A549 (cell line): ENCODE measurements around the gene ARL10. TPM values are rescaled to one million over a fixed set of nuclear protein-coding genes. Genes with fewer than 3 reads are reported as not detected.

Experiments
- ATAC-seq, 2 experiments: fragments of 200-7000 bp in 1 of 2; fragments of >200 bp in 1 of 2; cut with Nextera tagmentation in 1 of 2; cut with Tn5 transposase in 1 of 2; 3 replicates each; pipeline versions ENCODE4 v1.8.0 to v1.9.1; 2018 to 2020; ENCODE audit warnings: mild to moderate bottlenecking in 1 of 2, moderate library complexity in 1 of 2
- CTCF ChIA-PET: fragments of 300-600 bp; sonication (Branson Sonifier 250); formaldehyde crosslinking; extraction: SDS; loops from one replicate; lab custom pipeline; 2021; ENCODE audit warnings: antibody characterized with exemption, inconsistent platforms; lab: Yijun Ruan, JAX
- POLR2A ChIA-PET: fragments of 350-600 bp; formaldehyde crosslinking; extraction: SDS; loops from one replicate; lab custom pipeline; 2021; ENCODE audit warnings: antibody characterized with exemption, inconsistent platforms; lab: Yijun Ruan, JAX
- DNase-seq, 2 experiments: peaks; one replicate each; pipeline versions ENCODE4 v3.0.0 to v3.0.0-alpha.2; 2011 to 2016; ENCODE audit warnings: low read depth in 1 of 2, low spot score in 1 of 2
- FAIRE-seq: peaks from 2 replicates; lab custom pipeline; 2011; peaks lifted over from hg19 to GRCh38; lab: Jason Lieb, UNC
- H3K27ac ChIP-seq, 2 experiments: fragments of >200 bp; sonication (Bioruptor Twin); formaldehyde crosslinking; 3 replicates each; pipeline ENCODE4 v1.5.1; 2016 to 2017
- H3K4me1 ChIP-seq: fragments of >200 bp; sonication (Bioruptor Twin); formaldehyde crosslinking; 3 replicates; pipeline ENCODE4 v1.6.1; 2016
- H3K4me2 ChIP-seq: fragments of >200 bp; sonication (Bioruptor Twin); formaldehyde crosslinking; 3 replicates; pipeline ENCODE4 v1.6.1; 2016
- H3K4me3 ChIP-seq: fragments of >200 bp; sonication (Bioruptor Twin); formaldehyde crosslinking; 3 replicates; pipeline ENCODE4 v1.5.1; 2016
- H3K9me3 ChIP-seq: fragments of >200 bp; sonication (Bioruptor Twin); formaldehyde crosslinking; 3 replicates; pipeline ENCODE4 v1.6.1; 2016
- BHLHE40 ChIP-seq: IDR thresholded peaks from 2 replicates; pipeline ENCODE4 v1.6.1; 2012; ENCODE audit warnings: low read depth, low read length, inconsistent platforms
- CBX8 ChIP-seq: fragments of 200-600 bp; sonication (generic); IDR thresholded peaks from 2 replicates; pipeline ENCODE4 v1.6.1; 2016
- CHD4 ChIP-seq: fragments of 200-600 bp; sonication (generic); IDR thresholded peaks from 2 replicates; pipeline ENCODE4 v1.6.1; 2016; ENCODE audit warnings: antibody characterized with exemption, mild to moderate bottlenecking, borderline replicate concordance
- ESRRA ChIP-seq: fragments of 150-350 bp; IDR thresholded peaks from 2 replicates; pipeline ENCODE4 v1.6.1; 2014; ENCODE audit warnings: mild to moderate bottlenecking, low read length, borderline replicate concordance
- FOSB ChIP-seq: fragments of 250-450 bp; sonication (Bioruptor Pico); IDR thresholded peaks from 2 replicates; pipeline ENCODE4 v1.5.0; 2020; ENCODE audit warnings: mild to moderate bottlenecking, moderate library complexity
- FOXS1 ChIP-seq: fragments of 250-450 bp; sonication (Bioruptor Pico); IDR thresholded peaks from 2 replicates; pipeline ENCODE4 v1.5.0; 2020; ENCODE audit warnings: mild to moderate bottlenecking, moderate library complexity
- GATA3 ChIP-seq: IDR thresholded peaks from 2 replicates; pipeline ENCODE4 v1.6.1; 2012; ENCODE audit warnings: borderline replicate concordance
- HEYL ChIP-seq: fragments of 250-450 bp; sonication (Bioruptor Pico); IDR thresholded peaks from 2 replicates; pipeline ENCODE4 v1.8.0; 2021; ENCODE audit warnings: mild to moderate bottlenecking, moderate library complexity
- HOXB5 ChIP-seq: fragments of 250-450 bp; sonication (Bioruptor Pico); IDR thresholded peaks from 2 replicates; pipeline ENCODE4 v1.5.0; 2020; ENCODE audit warnings: mild to moderate bottlenecking, moderate library complexity
- JUNB ChIP-seq: fragments of >200 bp; sonication (Bioruptor Twin); formaldehyde crosslinking; IDR thresholded peaks from 2 replicates; pipeline ENCODE4 v1.6.1; 2016
- KDM1A ChIP-seq: fragments of 200-600 bp; sonication (generic); IDR thresholded peaks from 2 replicates; pipeline ENCODE4 v1.6.1; 2016; ENCODE audit warnings: low read depth, mild to moderate bottlenecking
- MAFK ChIP-seq: fragments of 450-650 bp; IDR thresholded peaks from 2 replicates; pipeline ENCODE4 v1.6.1; 2014; ENCODE audit not compliant: partially characterized antibody
- MAZ ChIP-seq: fragments of 150-350 bp; IDR thresholded peaks from 2 replicates; pipeline ENCODE4 v1.6.1; 2014; ENCODE audit warnings: antibody characterized with exemption, low read depth, low read length, borderline replicate concordance
- MYC ChIP-seq: IDR thresholded peaks from 2 replicates; pipeline ENCODE4 v1.6.1; 2012; ENCODE audit warnings: mild to moderate bottlenecking, inconsistent platforms, low read length, improper control_type of control experiment, borderline replicate concordance
- NR3C1 ChIP-seq: fragments of >200 bp; sonication (Bioruptor Twin); formaldehyde crosslinking; IDR thresholded peaks from 3 replicates; pipeline ENCODE4 v1.6.1; 2017
- SMC3 ChIP-seq: fragments of >200 bp; sonication (Bioruptor Twin); formaldehyde crosslinking; IDR thresholded peaks from 3 replicates; pipeline ENCODE4 v1.6.1; 2018; ENCODE audit warnings: inconsistent platforms
- TP53 ChIP-seq: fragments of 250-450 bp; sonication (Bioruptor Pico); IDR thresholded peaks from 2 replicates; pipeline ENCODE4 v1.5.0; 2021; ENCODE audit warnings: mild to moderate bottlenecking, moderate library complexity
- ZSCAN20 ChIP-seq: fragments of 250-450 bp; sonication (Bioruptor Pico); IDR thresholded peaks from 2 replicates; pipeline ENCODE4 v1.8.0; 2022; ENCODE audit warnings: mild to moderate bottlenecking, moderate library complexity
- WGBS: methylation state at CpG from one replicate; pipeline ENCODE4 v1.1.6; 2017; ENCODE audit errors: missing lambda C conversion rate; 5-methylcytosine and 5-hydroxymethylcytosine counted together
- polyA plus RNA-seq, 4 experiments: library from polyadenylated mRNA; depleted of rRNA in 3 of 4; stranded (reverse); fragments of >200 nt; fragmentation: RNase III in 1 of 4; extraction: RNeasy Plus Mini Kit Qiagen cat#74134 plus additional on column Dnase treatment in 1 of 4; gene quantifications; 2 replicates in 3 of 4; 3 replicates in 1 of 4; pipeline ENCODE4 v1.2.3, GENCODE V29; 2011 to 2017
- TF ChIP-seq, protein P1 (sequence below): IDR thresholded peaks from 2 replicates; pipeline ENCODE4 v1.6.1; 2012
- TF ChIP-seq, protein P2 (sequence below): fragments of >200 bp; sonication (Bioruptor Twin); formaldehyde crosslinking; IDR thresholded peaks from 3 replicates; pipeline ENCODE4 v1.6.1; 2016

Gene ARL10
- polyA plus RNA-seq, 2 of the 4 experiments (the other 2 are of a cell fraction), result 0.15 to 0.21 TPM

DNA sequence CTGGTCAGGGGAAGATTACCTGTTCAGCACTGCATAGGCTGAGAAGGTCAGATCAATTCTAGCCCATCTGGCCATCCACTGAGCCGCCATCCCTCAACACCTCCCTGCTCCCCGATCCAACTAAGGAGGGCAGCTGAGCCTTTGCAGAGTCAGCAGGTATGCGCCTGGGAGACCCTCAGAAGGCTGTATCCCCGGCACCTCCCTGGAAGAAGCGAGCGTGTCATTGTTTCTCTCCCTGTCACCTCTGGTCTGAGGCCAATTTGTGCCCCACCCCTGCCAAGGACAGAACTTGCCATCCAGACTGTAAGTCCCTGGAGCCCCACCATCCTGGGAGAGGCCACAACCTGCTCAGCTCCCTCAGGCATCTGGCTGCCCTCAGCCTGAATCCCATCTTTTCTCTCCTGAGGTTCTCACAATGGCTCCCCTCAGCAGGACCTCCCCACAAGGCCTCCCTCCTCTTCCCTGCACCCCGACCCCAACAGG is 48.5 kb downstream of the ARL10 start:
- ChIA-PET CTCF (interaction anchor here (0.7 to 1.6 kb wide), 3 partner anchors 17 to 164 kb away, joined by 3 to 5 read pairs (median 3); partner anchors contain the start of gene FAF2), POLR2A (no interaction called here)
- no peak for ATAC-seq
- H3K27ac ChIP-seq, result no peak overlapping the region
- WGBS, result 93% methylated on average over 7 of the region's 7 CpGs
- no peak for DNase-seq
- no peak overlapping the region for H3K4me3 ChIP-seq
- H3K9me3 ChIP-seq, result no peaks in the 10 kb centered on the region
- TF ChIP-seq MAFK, result peak; percentile 23
- TF ChIP-seq, protein P1, sequence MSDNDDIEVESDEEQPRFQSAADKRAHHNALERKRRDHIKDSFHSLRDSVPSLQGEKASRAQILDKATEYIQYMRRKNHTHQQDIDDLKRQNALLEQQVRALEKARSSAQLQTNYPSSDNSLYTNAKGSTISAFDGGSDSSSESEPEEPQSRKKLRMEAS, result no peak
- H3K4me2 ChIP-seq, result no peak overlapping the region
- peaks cover 24% of the 10 kb centered on the region for H3K4me1 ChIP-seq
- no peak for FAIRE-seq

DNA sequence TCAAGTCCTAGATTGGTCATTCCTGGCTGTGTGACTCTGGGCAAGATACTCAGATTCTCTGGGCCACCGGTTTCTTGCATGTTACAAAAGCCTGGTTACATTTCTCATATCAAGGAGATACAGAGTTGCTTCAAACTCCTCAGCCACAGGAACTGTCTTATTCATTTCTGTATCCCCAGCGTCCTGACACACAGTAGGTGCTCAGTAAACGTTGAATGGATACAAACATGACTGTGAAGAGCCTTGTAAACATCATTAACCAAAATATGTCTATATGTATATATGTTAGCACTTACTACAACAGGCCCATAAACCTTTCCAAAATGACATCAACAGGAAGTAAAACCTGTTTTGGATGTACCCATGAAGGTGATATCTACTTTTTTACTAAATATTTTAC is 49.4 kb downstream of the ARL10 start:
- no peak for FAIRE-seq
- CTCF ChIA-PET, result interaction anchor here (1.6 to 2.6 kb wide), 2 partner anchors 27 to 163 kb away, joined by 3 to 15 read pairs; no protein-coding TSS in a partner anchor
- ATAC-seq, result no peak
- Histone ChIP-seq H3K4me2 (no peak overlapping the region; the same call in 2 of the 3 replicates), H3K9me3 (no peaks in the 10 kb centered on the region), H3K4me3 (no peak overlapping the region), H3K4me1 (peaks cover 24% of the 10 kb centered on the region), H3K27ac (no peak overlapping the region)
- TF ChIP-seq CBX8, result no peak
- TF ChIP-seq GATA3, result no peak
- no peak for TF ChIP-seq HEYL (CRISPR knock-in tag)
- no peak for TF ChIP-seq BHLHE40
- no peak for TF ChIP-seq FOXS1 (CRISPR knock-in tag)
- no peak for TF ChIP-seq SMC3
- no peak for TF ChIP-seq TP53 (CRISPR knock-in tag)
- TF ChIP-seq, protein P2, sequence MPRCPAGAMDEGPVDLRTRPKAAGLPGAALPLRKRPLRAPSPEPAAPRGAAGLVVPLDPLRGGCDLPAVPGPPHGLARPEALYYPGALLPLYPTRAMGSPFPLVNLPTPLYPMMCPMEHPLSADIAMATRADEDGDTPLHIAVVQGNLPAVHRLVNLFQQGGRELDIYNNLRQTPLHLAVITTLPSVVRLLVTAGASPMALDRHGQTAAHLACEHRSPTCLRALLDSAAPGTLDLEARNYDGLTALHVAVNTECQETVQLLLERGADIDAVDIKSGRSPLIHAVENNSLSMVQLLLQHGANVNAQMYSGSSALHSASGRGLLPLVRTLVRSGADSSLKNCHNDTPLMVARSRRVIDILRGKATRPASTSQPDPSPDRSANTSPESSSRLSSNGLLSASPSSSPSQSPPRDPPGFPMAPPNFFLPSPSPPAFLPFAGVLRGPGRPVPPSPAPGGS, result no peak
- TF ChIP-seq MAZ, result no peak
- no peak for TF ChIP-seq JUNB
- TF ChIP-seq NR3C1, result no peak
- TF ChIP-seq ESRRA, result no peak
- no peak for TF ChIP-seq KDM1A
- TF ChIP-seq FOSB (CRISPR knock-in tag), result no peak
- TF ChIP-seq ZSCAN20, result no peak
- TF ChIP-seq MYC, result no peak
- TF ChIP-seq, protein P1, result no peak
- TF ChIP-seq HOXB5 (CRISPR knock-in tag), result no peak
- WGBS, result 51% methylated on average over 3 of the region's 3 CpGs
- POLR2A ChIA-PET, result no interaction called here
- DNase-seq, result no peak

DNA sequence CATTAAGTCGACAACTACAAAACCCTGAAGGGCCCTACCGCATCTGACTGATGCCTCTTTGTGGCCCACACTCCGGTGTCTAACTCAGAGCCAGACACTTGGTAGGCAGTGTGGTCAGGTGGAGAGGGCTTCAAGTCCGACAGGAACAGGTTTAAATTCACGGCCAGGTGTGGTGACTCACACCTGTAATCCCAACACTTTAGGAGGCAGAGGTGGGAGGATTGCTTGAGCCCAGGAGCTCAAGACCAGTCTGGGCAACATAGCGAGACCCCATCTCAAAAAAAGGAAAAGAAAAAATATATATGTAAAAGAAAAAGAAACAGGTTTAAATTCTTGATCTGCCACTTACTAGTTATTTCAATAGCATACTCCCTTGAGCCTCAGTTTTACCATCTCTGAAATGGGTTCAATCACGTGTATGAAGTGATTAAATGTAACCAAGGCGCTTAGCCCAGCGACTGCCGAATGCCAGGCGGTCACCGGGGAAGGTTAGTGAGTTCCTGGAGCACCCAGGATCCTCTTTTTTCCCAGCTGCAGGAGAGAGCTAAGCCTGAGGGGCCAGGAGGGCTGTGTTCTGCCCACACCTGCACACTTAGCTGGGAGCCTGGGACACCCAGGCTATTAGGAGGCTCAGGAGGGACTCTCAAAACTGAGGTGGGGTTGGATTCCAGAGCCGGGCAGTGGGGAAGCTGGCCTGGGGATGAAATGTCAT is 50.1 kb downstream of the ARL10 start:
- Histone ChIP-seq H3K4me1 (peaks cover 24% of the 10 kb centered on the region), H3K4me2 (peak overlapping the region; percentile 87), H3K27ac (peak overlapping the region; percentile 80 to 91), H3K9me3 (no peaks in the 10 kb centered on the region), H3K4me3 (peak overlapping the region; percentile 94)
- WGBS, result 78% methylated on average over 13 of the region's 13 CpGs
- ATAC-seq, result no peak; a peak in 1 of 6 replicates
- peak; percentile 44; the same call in 1 of the 2 replicates for TF ChIP-seq KDM1A
- no peak for TF ChIP-seq HOXB5 (CRISPR knock-in tag)
- no peak for TF ChIP-seq MYC
- no peak for TF ChIP-seq HEYL (CRISPR knock-in tag)
- TF ChIP-seq CHD4, result peak; percentile 22; the same call in 1 of the 2 replicates
- FAIRE-seq, result no peak
- DNase-seq, result peak in 1 of 2 experiments; percentile 81
- ChIA-PET CTCF (interaction anchor here (0.6 to 5.0 kb wide), 19 partner anchors 9 to 228 kb away, joined by 3 to 49 read pairs (median 9); partner anchors contain the start of genes FAF2, KIAA1191 and RNF44), POLR2A (interaction anchor here (1.7 kb wide), 1 partner anchor 123 kb away, joined by 7 read pairs; no protein-coding TSS in a partner anchor)
